Activated CD8-positive, alpha-beta T cell treated with anti-CD3 and anti-CD28 coated beads for 36 hours (primary cell): ENCODE results near the gene TNS3. TPM values are rescaled to one million over a fixed set of nuclear protein-coding genes. Genes with fewer than 3 reads are reported as not detected.

Experiments used
- ATAC-seq: fragments of 200-7000 bp; cut with Tn5 transposase; one replicate; pipeline ENCODE4 v1.10.0; 2021; ENCODE audit warnings: mild to moderate bottlenecking, moderate library complexity
- CTCF ChIA-PET: fragments of 350-600 bp; sonication (Branson Sonifier 250); formaldehyde crosslinking; loops from one replicate; lab custom pipeline; 2021; ENCODE audit warnings: antibody characterized with exemption; lab: Charles Lee
- POLR2A ChIA-PET: fragments of 350-600 bp; sonication (Branson Sonifier 250); formaldehyde crosslinking; loops from one replicate; lab custom pipeline; 2021; ENCODE audit warnings: antibody characterized with exemption; lab: Charles Lee
- DNase-seq: peaks from one replicate; pipeline ENCODE4 v3.0.0-alpha.2; 2020
- H3K27ac Mint-ChIP-seq: one replicate; pipeline ENCODE4 v1.8.0; 2021; ENCODE audit warnings: mild to moderate bottlenecking, mixed read lengths
- H3K27me3 Mint-ChIP-seq: one replicate; pipeline ENCODE4 v1.8.0; 2021; ENCODE audit warnings: mixed read lengths
- H3K36me3 Mint-ChIP-seq: one replicate; pipeline ENCODE4 v1.8.0; 2021; ENCODE audit warnings: low read depth, mixed read lengths
- H3K4me1 Mint-ChIP-seq: one replicate; pipeline ENCODE4 v1.8.0; 2021; ENCODE audit warnings: low read depth, mixed read lengths
- H3K4me3 Mint-ChIP-seq: one replicate; pipeline ENCODE4 v1.8.0; 2021; ENCODE audit warnings: mild to moderate bottlenecking, moderate library complexity, mixed read lengths
- H3K9me3 Mint-ChIP-seq: one replicate; pipeline ENCODE4 v1.8.0; 2021; ENCODE audit warnings: mixed read lengths
- intact Hi-C: fragments of 100-400 bp; cut with micrococcal nuclease; formaldehyde crosslinking; loops from one replicate; pipeline ENCODE4 v1.10.0; 2022
- total RNA-seq, 2 experiments: library from RNA; stranded (reverse); gene quantifications; one replicate each; pipeline ENCODE4 v1.2.3, GENCODE V29; 2021
- TF ChIP-seq, protein P1 (sequence below): fragments of 200-600 bp; IDR thresholded peaks from one replicate; pipeline ENCODE4 v1.8.0; 2022; ENCODE audit warnings: antibody characterized with exemption, mild to moderate bottlenecking

Gene TNS3
- total RNA-seq, 2 experiments from 2014 or later = 0.04 to 0.16 TPM

DNA sequence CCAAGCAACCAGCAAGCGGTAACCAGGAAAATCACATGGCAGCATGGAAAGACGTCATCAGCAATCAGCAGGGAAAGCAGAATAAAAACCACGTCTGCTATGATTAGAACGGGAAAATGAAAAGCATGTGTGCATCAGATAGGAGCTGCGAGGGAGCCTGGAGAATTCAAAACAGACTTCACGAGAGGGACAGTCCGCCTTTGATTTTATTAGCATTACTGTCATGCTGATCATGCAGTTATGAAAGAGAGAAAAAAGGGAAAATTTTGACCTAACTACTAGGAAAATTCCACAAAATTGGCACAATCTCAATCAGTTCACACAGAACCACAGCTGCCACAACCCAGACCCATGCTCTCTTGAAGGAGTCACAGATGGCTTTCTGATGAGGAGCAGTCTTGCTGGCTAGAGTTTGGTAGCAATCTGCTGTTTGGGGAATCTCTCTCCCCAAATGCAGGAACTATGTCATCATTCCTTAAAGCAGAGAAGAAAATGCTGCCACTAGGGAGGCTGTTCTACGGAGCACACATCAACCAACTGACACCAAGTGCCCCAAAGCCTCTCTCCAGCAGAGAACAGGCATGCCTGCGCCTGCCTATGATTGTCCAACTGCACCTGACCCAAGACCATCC, 295.9 kb downstream of the TNS3 start:
- CTCF ChIA-PET = interaction anchor here (1.7 kb wide), 1 partner anchor 19 kb away, joined by 4 read pairs; no protein-coding TSS in a partner anchor
- peaks cover 11% of the 10 kb centered on the region for H3K9me3 Mint-ChIP-seq
- H3K27ac Mint-ChIP-seq = no peak overlapping the region
- no peak for DNase-seq
- H3K4me3 Mint-ChIP-seq = no peak overlapping the region
- peaks cover under 1% of the 10 kb centered on the region for H3K4me1 Mint-ChIP-seq
- no peaks in the 10 kb centered on the region for H3K36me3 Mint-ChIP-seq
- ATAC-seq = no peak
- H3K27me3 Mint-ChIP-seq = peaks cover 2% of the 10 kb centered on the region
- POLR2A ChIA-PET = no interaction called here
- TF ChIP-seq, protein P1, sequence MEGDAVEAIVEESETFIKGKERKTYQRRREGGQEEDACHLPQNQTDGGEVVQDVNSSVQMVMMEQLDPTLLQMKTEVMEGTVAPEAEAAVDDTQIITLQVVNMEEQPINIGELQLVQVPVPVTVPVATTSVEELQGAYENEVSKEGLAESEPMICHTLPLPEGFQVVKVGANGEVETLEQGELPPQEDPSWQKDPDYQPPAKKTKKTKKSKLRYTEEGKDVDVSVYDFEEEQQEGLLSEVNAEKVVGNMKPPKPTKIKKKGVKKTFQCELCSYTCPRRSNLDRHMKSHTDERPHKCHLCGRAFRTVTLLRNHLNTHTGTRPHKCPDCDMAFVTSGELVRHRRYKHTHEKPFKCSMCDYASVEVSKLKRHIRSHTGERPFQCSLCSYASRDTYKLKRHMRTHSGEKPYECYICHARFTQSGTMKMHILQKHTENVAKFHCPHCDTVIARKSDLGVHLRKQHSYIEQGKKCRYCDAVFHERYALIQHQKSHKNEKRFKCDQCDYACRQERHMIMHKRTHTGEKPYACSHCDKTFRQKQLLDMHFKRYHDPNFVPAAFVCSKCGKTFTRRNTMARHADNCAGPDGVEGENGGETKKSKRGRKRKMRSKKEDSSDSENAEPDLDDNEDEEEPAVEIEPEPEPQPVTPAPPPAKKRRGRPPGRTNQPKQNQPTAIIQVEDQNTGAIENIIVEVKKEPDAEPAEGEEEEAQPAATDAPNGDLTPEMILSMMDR = no peak
- intact Hi-C loops = no loop called here

DNA sequence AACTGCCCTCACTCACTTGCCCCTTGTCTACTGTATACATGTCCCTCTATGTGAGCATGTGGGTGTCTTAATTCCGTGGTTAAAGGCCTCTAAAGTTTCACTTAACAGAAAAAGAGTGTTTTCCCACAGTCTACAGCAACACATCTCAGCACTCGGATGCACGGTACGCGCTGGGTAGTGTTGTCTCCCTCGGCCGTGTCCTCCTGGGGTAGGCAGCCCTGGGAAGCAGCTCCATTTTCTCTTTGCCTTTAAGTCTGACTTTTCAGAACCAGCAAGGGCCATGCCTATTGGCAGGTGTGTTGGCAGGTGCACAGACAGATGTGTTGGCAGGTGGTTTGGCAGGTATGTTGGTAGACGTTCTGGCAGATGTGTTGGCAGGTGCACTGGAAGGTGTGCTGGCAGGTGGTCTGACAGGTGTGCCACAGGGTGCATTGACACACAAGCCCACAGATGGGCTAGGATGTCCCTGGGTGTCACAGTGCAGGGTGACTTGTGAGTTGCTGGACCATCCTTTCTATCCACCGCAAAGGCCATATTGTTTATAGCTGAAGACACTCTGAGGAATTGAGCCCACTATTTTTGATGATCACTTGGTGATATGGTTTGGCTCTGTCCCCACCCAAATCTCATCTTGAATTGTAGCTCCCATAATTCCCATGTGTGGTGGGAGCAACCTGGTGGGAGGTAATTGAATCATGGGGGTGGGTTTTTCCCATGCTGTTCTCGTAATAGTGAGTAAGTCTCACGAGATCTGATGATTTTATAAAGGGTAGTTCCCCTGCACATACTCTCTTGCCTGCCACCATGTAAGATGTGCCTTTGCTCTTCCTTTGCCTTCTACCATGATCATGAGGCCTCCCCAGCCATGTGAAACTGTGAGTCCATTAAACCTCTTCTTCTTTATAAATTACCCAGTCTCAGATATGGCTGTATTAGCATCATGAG, 296.9 kb downstream of the TNS3 start:
- no peaks in the 10 kb centered on the region for H3K4me1 Mint-ChIP-seq
- ATAC-seq = no peak
- no peak overlapping the region for H3K4me3 Mint-ChIP-seq
- TF ChIP-seq, protein P1 = no peak
- H3K27me3 Mint-ChIP-seq = peaks cover 2% of the 10 kb centered on the region
- peaks cover 11% of the 10 kb centered on the region for H3K9me3 Mint-ChIP-seq
- intact Hi-C loops = no loop called here
- no peak for DNase-seq
- no peaks in the 10 kb centered on the region for H3K36me3 Mint-ChIP-seq
- ChIA-PET POLR2A (no interaction called here), CTCF (interaction anchor here (1.7 kb wide), 1 partner anchor 18 kb away, joined by 4 read pairs; no protein-coding TSS in a partner anchor)
- no peak overlapping the region for H3K27ac Mint-ChIP-seq

DNA sequence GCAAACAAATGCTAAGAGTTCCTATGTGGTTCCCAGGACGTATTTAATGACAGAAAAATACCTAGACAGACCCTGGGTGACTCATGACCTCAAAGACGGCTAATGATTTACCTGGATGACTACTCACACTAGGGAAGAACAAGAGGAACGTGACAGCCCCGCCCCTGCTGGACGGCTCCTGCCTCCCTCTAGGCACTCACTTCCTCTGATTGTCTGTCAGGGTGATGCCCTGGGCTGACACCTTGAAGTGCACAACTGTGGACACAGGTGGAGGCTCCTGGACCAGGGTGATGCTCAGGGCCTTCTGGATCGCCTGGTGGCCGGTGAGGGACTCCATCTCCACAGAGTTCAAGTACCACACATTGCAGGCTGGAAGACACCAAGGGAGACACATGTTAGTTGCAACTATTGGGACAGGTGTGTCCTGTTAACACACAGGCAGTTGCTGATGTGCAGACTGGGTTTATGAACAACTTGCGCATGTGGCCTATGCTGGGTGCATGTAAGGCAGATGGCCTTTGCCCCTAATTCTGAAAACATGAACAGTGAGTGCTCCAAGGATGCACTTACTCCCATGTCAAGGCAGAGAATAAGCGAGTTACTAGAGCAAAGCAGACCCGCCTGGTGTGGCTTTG, 298.3 kb downstream of the TNS3 start:
- intact Hi-C loops = no loop called here
- ATAC-seq (no peak), DNase-seq (no peak)
- CTCF ChIA-PET = no interaction called here
- Mint-ChIP-seq H3K27ac (no peak overlapping the region), H3K9me3 (peaks cover 11% of the 10 kb centered on the region), H3K4me3 (no peak overlapping the region), H3K27me3 (peaks cover 2% of the 10 kb centered on the region), H3K36me3 (no peaks in the 10 kb centered on the region), H3K4me1 (no peaks in the 10 kb centered on the region)
- POLR2A ChIA-PET = no interaction called here
- TF ChIP-seq, protein P1 = no peak

DNA sequence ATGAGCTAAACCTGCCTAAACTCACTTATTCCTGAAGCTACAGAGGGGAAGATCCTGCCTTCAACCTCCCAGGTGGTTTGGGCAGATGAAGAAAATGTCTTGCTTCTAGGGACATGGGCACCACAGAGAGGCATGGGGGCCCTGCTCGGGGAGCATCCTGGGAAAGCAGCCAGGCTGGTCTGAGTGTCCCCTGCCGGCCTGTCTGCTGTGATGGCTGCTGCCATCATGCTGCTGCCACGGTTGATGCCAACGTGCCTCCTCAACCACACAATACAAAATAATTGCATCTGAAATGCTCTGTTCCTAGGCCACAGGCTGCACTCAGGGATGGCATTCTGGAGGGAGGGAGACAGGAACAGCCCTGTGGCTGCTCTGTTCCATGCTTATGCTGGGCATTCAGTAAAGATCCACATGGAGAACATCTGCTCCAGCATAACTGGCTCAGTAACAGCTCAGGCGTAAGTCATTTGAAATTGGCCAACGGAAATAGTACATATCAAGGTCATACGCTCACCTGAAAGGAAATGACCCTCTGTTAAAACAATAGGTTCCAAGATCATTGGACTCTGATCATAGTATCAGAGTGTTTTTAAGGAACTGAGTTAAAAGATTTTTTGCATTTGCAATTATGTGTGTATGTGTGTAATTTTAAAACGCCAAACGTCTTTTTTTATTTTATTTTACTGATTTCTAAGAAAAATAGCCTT, 299.0 kb downstream of the TNS3 start:
- peaks cover 2% of the 10 kb centered on the region for H3K27me3 Mint-ChIP-seq
- no peaks in the 10 kb centered on the region for H3K36me3 Mint-ChIP-seq
- no peak overlapping the region for H3K27ac Mint-ChIP-seq
- DNase-seq (no peak), ATAC-seq (no peak)
- POLR2A ChIA-PET = no interaction called here
- H3K9me3 Mint-ChIP-seq = peaks cover 11% of the 10 kb centered on the region
- CTCF ChIA-PET = no interaction called here
- H3K4me3 Mint-ChIP-seq = no peak overlapping the region
- TF ChIP-seq, protein P1 = no peak
- intact Hi-C loops = no loop called here
- H3K4me1 Mint-ChIP-seq = no peaks in the 10 kb centered on the region
